ENCODE measurements around the gene FNDC11.

The FNDC11 gene

DNA sequence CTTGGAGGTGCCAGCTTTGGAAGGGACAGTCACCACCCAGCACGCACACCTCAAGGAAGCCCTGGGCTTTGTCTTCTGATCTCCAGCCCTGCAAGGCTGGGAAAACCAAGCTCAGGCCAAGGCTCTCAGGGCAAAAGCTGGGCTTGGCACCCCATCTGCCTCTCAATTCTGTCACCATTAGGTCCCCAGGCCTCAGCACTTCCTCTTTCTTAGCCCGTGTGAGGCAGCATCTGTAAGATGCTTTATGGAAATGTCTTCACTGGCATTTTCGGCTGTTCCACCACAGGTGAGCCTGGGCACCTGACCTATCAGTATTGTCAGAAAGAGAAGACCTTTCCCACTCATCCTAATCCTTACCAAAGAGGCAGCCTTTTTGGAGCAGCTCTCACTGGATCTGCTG is 48.4 kb downstream of the FNDC11 start:
- H3K4me3 ChIP-seq (ENCODE audit: low read depth, low read length), result no peak overlapping the region
- TF ChIP-seq CTCF (IDR thresholded peaks at IDR 0.05; ENCODE audit: low read depth, low read length, missing control alignments), result no peak
- DNase-seq (ENCODE audit: low read depth), result no peak

Data from GM12864 (cell line).